ENCODE results near the gene ATXN10.

Gene ATXN10

GRCh38 chr22:45833613-45834012 is 162.0 kb downstream of the ATXN10 start:
- no peak for DNase-seq
- in situ Hi-C loops (cut with MboI; ENCODE audit: low pct_unique_long_range_greater_than_20kb, low sequenced_read_pairs) = no loop called here

GRCh38 chr22:45834241-45834640 is 162.6 kb downstream of the ATXN10 start:
- in situ Hi-C loops (cut with MboI; ENCODE audit: low pct_unique_long_range_greater_than_20kb, low sequenced_read_pairs) = no loop called here
- no peak for DNase-seq

- no peak for DNase-seq
- in situ Hi-C loops (cut with MboI; ENCODE audit: low pct_unique_long_range_greater_than_20kb, low sequenced_read_pairs) = no loop called here
Measured at GRCh38 chr22:45834795-45835194, 163.2 kb downstream of the ATXN10 start.

- DNase-seq = no peak
- in situ Hi-C loops (cut with MboI; ENCODE audit: low pct_unique_long_range_greater_than_20kb, low sequenced_read_pairs) = no loop called here
Measured at GRCh38 chr22:45836418-45837169, 165.0 kb downstream of the ATXN10 start.

- DNase-seq = no peak
- in situ Hi-C loops (cut with MboI; ENCODE audit: low pct_unique_long_range_greater_than_20kb, low sequenced_read_pairs) = no loop called here
Measured at GRCh38 chr22:45837508-45837907, 165.9 kb downstream of the ATXN10 start.

- no peak for DNase-seq
Measured at GRCh38 chr22:45838305-45838887, 166.8 kb downstream of the ATXN10 start.

GRCh38 chr22:45840483-45840882 is 168.8 kb downstream of the ATXN10 start:
- in situ Hi-C loops (cut with MboI; ENCODE audit: low pct_unique_long_range_greater_than_20kb, low sequenced_read_pairs) = no loop called here
- DNase-seq = no peak

More at GRCh38 chr22:45838305-45838887, 166.8 kb downstream of the ATXN10 start:
- in situ Hi-C loops (cut with MboI; ENCODE audit: low pct_unique_long_range_greater_than_20kb, low sequenced_read_pairs) = no loop called here

- no peak for DNase-seq
- in situ Hi-C loops (cut with MboI; ENCODE audit: low pct_unique_long_range_greater_than_20kb, low sequenced_read_pairs) = no loop called here
Measured at GRCh38 chr22:45842291-45842991, 170.8 kb downstream of the ATXN10 start.

- in situ Hi-C loops (cut with MboI; ENCODE audit: low pct_unique_long_range_greater_than_20kb, low sequenced_read_pairs) = no loop called here
- peak; percentile 28 for DNase-seq
Measured at GRCh38 chr22:45843031-45843430, 171.4 kb downstream of the ATXN10 start.

GRCh38 chr22:45843986-45844385 is 172.4 kb downstream of the ATXN10 start:
- no peak for DNase-seq
- in situ Hi-C loops (cut with MboI; ENCODE audit: low pct_unique_long_range_greater_than_20kb, low sequenced_read_pairs) = no loop called here

- no peak for DNase-seq
- in situ Hi-C loops (cut with MboI; ENCODE audit: low pct_unique_long_range_greater_than_20kb, low sequenced_read_pairs) = no loop called here
Measured at GRCh38 chr22:45845076-45845487, 173.4 kb downstream of the ATXN10 start.

- no peak for DNase-seq
- in situ Hi-C loops (cut with MboI; ENCODE audit: low pct_unique_long_range_greater_than_20kb, low sequenced_read_pairs) = no loop called here
Measured at GRCh38 chr22:45846952-45847351, 175.3 kb downstream of the ATXN10 start.

GRCh38 chr22:45848904-45849303 is 177.3 kb downstream of the ATXN10 start:
- in situ Hi-C loops (cut with MboI; ENCODE audit: low pct_unique_long_range_greater_than_20kb, low sequenced_read_pairs) = no loop called here

GRCh38 chr22:45852826-45853225 is 181.2 kb downstream of the ATXN10 start:
- in situ Hi-C loops (cut with MboI; ENCODE audit: low pct_unique_long_range_greater_than_20kb, low sequenced_read_pairs) = loop anchor here (25.0 kb wide), 1 partner anchor 109 kb away; no protein-coding TSS in a partner anchor

More at GRCh38 chr22:45848904-45849303, 177.3 kb downstream of the ATXN10 start:
- DNase-seq = no peak

GRCh38 chr22:45855961-45856360 is 184.3 kb downstream of the ATXN10 start:
- no peak for DNase-seq
- in situ Hi-C loops (cut with MboI; ENCODE audit: low pct_unique_long_range_greater_than_20kb, low sequenced_read_pairs) = loop anchor here (25.0 kb wide), 1 partner anchor 106 kb away; no protein-coding TSS in a partner anchor

More at GRCh38 chr22:45852826-45853225, 181.2 kb downstream of the ATXN10 start:
- no peak for DNase-seq

- no peak for DNase-seq
- in situ Hi-C loops (cut with MboI; ENCODE audit: low pct_unique_long_range_greater_than_20kb, low sequenced_read_pairs) = loop anchor here (25.0 kb wide), 1 partner anchor 105 kb away; no protein-coding TSS in a partner anchor
Measured at GRCh38 chr22:45857519-45857918, 185.9 kb downstream of the ATXN10 start.

- in situ Hi-C loops (cut with MboI; ENCODE audit: low pct_unique_long_range_greater_than_20kb, low sequenced_read_pairs) = loop anchor here (25.0 kb wide), 1 partner anchor 103 kb away; no protein-coding TSS in a partner anchor
- no peak for DNase-seq
Measured at GRCh38 chr22:45859231-45860161, 187.9 kb downstream of the ATXN10 start.

GRCh38 chr22:45860201-45860600 is 188.6 kb downstream of the ATXN10 start:
- in situ Hi-C loops (cut with MboI; ENCODE audit: low pct_unique_long_range_greater_than_20kb, low sequenced_read_pairs) = loop anchor here (25.0 kb wide), 1 partner anchor 102 kb away; no protein-coding TSS in a partner anchor
- no peak for DNase-seq

GRCh38 chr22:45861259-45861658 is 189.6 kb downstream of the ATXN10 start:
- in situ Hi-C loops (cut with MboI; ENCODE audit: low pct_unique_long_range_greater_than_20kb, low sequenced_read_pairs) = loop anchor here (25.0 kb wide), 1 partner anchor 101 kb away; no protein-coding TSS in a partner anchor
- DNase-seq = no peak
